CD14-positive monocyte (primary cell): Measurements from ENCODE around the gene RASGRF2. TPM values are rescaled to one million over a fixed set of nuclear protein-coding genes. Genes with fewer than 3 reads are reported as not detected.

ENCODE experiments used
- DNase-seq, 3 donors: peaks; one replicate each; pipeline ENCODE4 v3.0.0-alpha.2; 2011 to 2022
- H2AFZ ChIP-seq: 2 replicates; pipeline ENCODE4 v1.6.0; 2012; ENCODE audit warnings: mild to moderate bottlenecking, low read depth, low read length, inconsistent platforms; ENCODE audit not compliant: insufficient read depth, poor library complexity, severe bottlenecking
- H3K27ac ChIP-seq, 2 donors: 1 replicate in 1 of 2; 2 replicates in 1 of 2; pipeline ENCODE4 v1.5.1; 2012 to 2013; ENCODE audit warnings: low read length in 2 of 2, control low read depth in 1 of 2, inconsistent platforms in 1 of 2, low read depth in 1 of 2, mild to moderate bottlenecking in 1 of 2
- H3K27me3 ChIP-seq, 2 donors: one replicate each; pipeline versions ENCODE4 v1.6.0 to v1.6.1; 2011 to 2013; ENCODE audit warnings: low read length in 2 of 2; ENCODE audit not compliant: control insufficient read depth in 2 of 2, insufficient read depth in 2 of 2
- H3K36me3 ChIP-seq, 2 donors: replicated peaks in 1 of 2; 1 replicate in 1 of 2; 2 replicates in 1 of 2; pipeline versions ENCODE4 v1.5.1 to v1.6.1; 2012 to 2013; ENCODE audit warnings: low read length in 2 of 2, control low read depth in 1 of 2, inconsistent platforms in 1 of 2, mild to moderate bottlenecking in 1 of 2; ENCODE audit not compliant: insufficient read depth in 2 of 2, control insufficient read depth in 1 of 2
- H3K4me1 ChIP-seq, 2 donors: 1 replicate in 1 of 2; 2 replicates in 1 of 2; pipeline versions ENCODE4 v1.5.1 to v1.6.1; 2012 to 2013; ENCODE audit warnings: low read length in 2 of 2, control low read depth in 1 of 2, inconsistent platforms in 1 of 2, mild to moderate bottlenecking in 1 of 2, moderate library complexity in 1 of 2; ENCODE audit not compliant: insufficient read depth in 2 of 2, control insufficient read depth in 1 of 2
- H3K4me2 ChIP-seq: replicated peaks from 2 replicates; pipeline ENCODE3; 2012; ENCODE audit warnings: low read length, moderate library complexity, mild to moderate bottlenecking; ENCODE audit not compliant: poor library complexity, severe bottlenecking; ENCODE audit errors: extremely low read depth
- H3K4me3 ChIP-seq, 3 experiments: fragments of 200-600 bp in 1 of 3; sonication (generic) in 1 of 3; replicated peaks in 1 of 3; 1 replicate in 2 of 3; 2 replicates in 1 of 3; pipeline ENCODE4 v1.5.1; 2011 to 2013; ENCODE audit warnings: low read length in 3 of 3, mild to moderate bottlenecking in 3 of 3, control low read depth in 2 of 3, low read depth in 2 of 3, inconsistent platforms in 1 of 3, moderate library complexity in 1 of 3
- H3K79me2 ChIP-seq: 2 replicates; pipeline ENCODE4 v1.6.0; 2012; ENCODE audit warnings: mild to moderate bottlenecking, control low read depth, inconsistent platforms, low read length, moderate library complexity; ENCODE audit not compliant: insufficient read depth
- H3K9ac ChIP-seq: 2 replicates; pipeline ENCODE4 v1.6.0; 2017; ENCODE audit warnings: low read length, mild to moderate bottlenecking; ENCODE audit not compliant: insufficient read depth, poor library complexity, severe bottlenecking
- H3K9me3 ChIP-seq, 2 donors: replicated peaks in 1 of 2; 1 replicate in 1 of 2; 2 replicates in 1 of 2; pipeline versions ENCODE4 v1.5.1 to v1.6.1; 2012 to 2013; ENCODE audit warnings: low read length in 2 of 2, control low read depth in 1 of 2; ENCODE audit not compliant: control insufficient read depth in 1 of 2, insufficient read depth in 1 of 2
- H4K20me1 ChIP-seq: 2 replicates; pipeline ENCODE4 v1.6.0; 2012; ENCODE audit warnings: mild to moderate bottlenecking, low read length, control low read depth, moderate library complexity; ENCODE audit not compliant: insufficient read depth
- H3K27ac Mint-ChIP-seq, 7 donors: one replicate each; pipeline ENCODE4 v1.8.0; 2020; ENCODE audit warnings: mild to moderate bottlenecking in 7 of 7, mixed read lengths in 7 of 7, moderate library complexity in 6 of 7, inconsistent platforms in 2 of 7
- H3K27me3 Mint-ChIP-seq, 3 donors: one replicate each; pipeline ENCODE4 v1.8.0; 2021 to 2022; ENCODE audit warnings: low read depth in 3 of 3, mild to moderate bottlenecking in 3 of 3, mixed read lengths in 3 of 3, moderate library complexity in 3 of 3, inconsistent platforms in 1 of 3
- H3K36me3 Mint-ChIP-seq, 2 donors: one replicate each; pipeline ENCODE4 v1.8.0; 2020; ENCODE audit warnings: mixed read lengths in 2 of 2, inconsistent platforms in 1 of 2, mild to moderate bottlenecking in 1 of 2
- H3K4me1 Mint-ChIP-seq: one replicate; pipeline ENCODE4 v1.8.0; 2020; ENCODE audit warnings: mild to moderate bottlenecking, mixed read lengths
- H3K4me3 Mint-ChIP-seq, 2 donors: one replicate each; pipeline ENCODE4 v1.8.0; 2020; ENCODE audit warnings: mild to moderate bottlenecking in 2 of 2, mixed read lengths in 2 of 2, moderate library complexity in 1 of 2
- H3K9me3 Mint-ChIP-seq, 7 donors: one replicate each; pipeline ENCODE4 v1.8.0; 2020 to 2022; ENCODE audit warnings: mixed read lengths in 7 of 7, mild to moderate bottlenecking in 6 of 7, moderate library complexity in 6 of 7, inconsistent platforms in 2 of 7
- WGBS: methylation state at CpG from one replicate; pipeline ENCODE4 v1.1.5; 2013; ENCODE audit warnings: missing lambda C conversion rate; ENCODE audit not compliant: insufficient coverage; 5-methylcytosine and 5-hydroxymethylcytosine counted together
- intact Hi-C, 2 donors: fragments of 100-400 bp; cut with micrococcal nuclease; formaldehyde crosslinking; loops; one replicate each; pipeline versions ENCODE4 v1.15.0 to v1.15.1; 2023
- polyA plus RNA-seq, 3 donors: library from polyadenylated mRNA; depleted of rRNA in 1 of 3; unstranded in 2 of 3; stranded (reverse) in 1 of 3; fragments of 300-500 nt in 2 of 3; fragments of >200 nt in 1 of 3; fragmentation: Illumina TruSeq in 2 of 3; gene quantifications; 1 replicate in 2 of 3; 2 replicates in 1 of 3; pipeline ENCODE4 v1.2.3, GENCODE V29; 2012 to 2021
- TF ChIP-seq, protein P1 (sequence below): fragments of 200-600 bp; IDR thresholded peaks from one replicate; pipeline ENCODE4 v1.8.0; 2022; ENCODE audit warnings: antibody characterized with exemption, mild to moderate bottlenecking

Gene RASGRF2
- polyA plus RNA-seq, 3 donors = 0.01 to 0.02 TPM; not detected in 1

DNA sequence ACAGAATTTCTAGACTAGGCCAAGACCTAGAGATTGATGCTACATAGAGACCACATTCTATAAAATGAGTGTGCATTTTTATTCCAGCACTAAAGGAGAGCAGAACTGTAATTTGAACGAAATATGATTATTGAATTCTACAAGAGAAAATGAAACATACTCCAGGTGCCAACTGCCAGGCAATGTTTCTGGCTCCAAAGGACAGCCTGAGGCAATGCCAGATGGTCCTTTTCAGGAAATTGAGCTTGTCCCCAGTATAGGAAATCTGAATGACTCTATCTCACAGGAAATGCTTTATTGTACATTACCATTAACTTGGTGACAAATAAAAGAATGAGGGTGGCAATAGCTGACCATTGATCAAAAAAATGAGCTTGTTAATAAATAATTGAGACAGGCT lies 28.8 kb upstream of the RASGRF2 start:
- H3K79me2 ChIP-seq = no peaks in the 10 kb centered on the region
- H3K9me3 ChIP-seq = no peaks in the 10 kb centered on the region
- Mint-ChIP-seq H3K27me3 (peaks cover 2 to 5% (median 4%) of the 10 kb centered on the region in 3 donors), H3K27ac (no peak overlapping the region), H3K9me3 (no peaks in the 10 kb centered on the region), H3K4me3 (no peak overlapping the region), H3K4me1 (peaks cover 9% of the 10 kb centered on the region), H3K36me3 (no peaks in the 10 kb centered on the region)
- no peak overlapping the region for H2AFZ ChIP-seq
- H3K4me2 ChIP-seq = no peak overlapping the region
- intact Hi-C loops = no loop called here
- H3K36me3 ChIP-seq = no peaks in the 10 kb centered on the region
- peaks cover 0 to 2% of the 10 kb centered on the region in 2 donors for H3K4me1 ChIP-seq
- no peak overlapping the region for H3K9ac ChIP-seq
- no peak for DNase-seq
- no peak overlapping the region for H3K27ac ChIP-seq
- H4K20me1 ChIP-seq = no peaks in the 10 kb centered on the region
- whole genome bisulfite sequencing = no CpG with 5 or more reads among the region's 1 CpG
- H3K27me3 ChIP-seq = no peaks in the 10 kb centered on the region
- H3K4me3 ChIP-seq = no peak overlapping the region
- TF ChIP-seq, protein P1, sequence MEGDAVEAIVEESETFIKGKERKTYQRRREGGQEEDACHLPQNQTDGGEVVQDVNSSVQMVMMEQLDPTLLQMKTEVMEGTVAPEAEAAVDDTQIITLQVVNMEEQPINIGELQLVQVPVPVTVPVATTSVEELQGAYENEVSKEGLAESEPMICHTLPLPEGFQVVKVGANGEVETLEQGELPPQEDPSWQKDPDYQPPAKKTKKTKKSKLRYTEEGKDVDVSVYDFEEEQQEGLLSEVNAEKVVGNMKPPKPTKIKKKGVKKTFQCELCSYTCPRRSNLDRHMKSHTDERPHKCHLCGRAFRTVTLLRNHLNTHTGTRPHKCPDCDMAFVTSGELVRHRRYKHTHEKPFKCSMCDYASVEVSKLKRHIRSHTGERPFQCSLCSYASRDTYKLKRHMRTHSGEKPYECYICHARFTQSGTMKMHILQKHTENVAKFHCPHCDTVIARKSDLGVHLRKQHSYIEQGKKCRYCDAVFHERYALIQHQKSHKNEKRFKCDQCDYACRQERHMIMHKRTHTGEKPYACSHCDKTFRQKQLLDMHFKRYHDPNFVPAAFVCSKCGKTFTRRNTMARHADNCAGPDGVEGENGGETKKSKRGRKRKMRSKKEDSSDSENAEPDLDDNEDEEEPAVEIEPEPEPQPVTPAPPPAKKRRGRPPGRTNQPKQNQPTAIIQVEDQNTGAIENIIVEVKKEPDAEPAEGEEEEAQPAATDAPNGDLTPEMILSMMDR = no peak

DNA sequence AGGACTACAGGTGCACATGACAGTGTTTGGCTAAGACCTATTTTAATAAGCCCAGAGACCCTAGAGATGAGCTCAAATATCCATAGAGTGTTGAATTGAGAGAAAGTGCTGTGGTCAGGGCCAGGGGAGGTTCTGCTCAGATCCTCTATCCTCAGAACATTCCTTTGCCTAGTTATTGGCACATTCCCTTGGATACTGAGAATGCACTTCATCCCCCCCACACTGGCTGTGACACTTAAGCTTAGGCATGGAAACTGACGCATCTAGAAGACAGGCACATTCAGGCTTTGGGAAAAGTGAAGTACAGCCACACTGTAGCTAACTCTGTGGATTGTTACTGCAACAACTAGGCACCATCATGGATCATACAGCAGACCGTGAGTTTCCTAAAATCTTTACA lies 27.1 kb upstream of the RASGRF2 start:
- H3K79me2 ChIP-seq = no peaks in the 10 kb centered on the region
- DNase-seq = no peak
- H3K36me3 Mint-ChIP-seq = no peaks in the 10 kb centered on the region
- H3K27me3 Mint-ChIP-seq = peaks cover 2 to 5% (median 3%) of the 10 kb centered on the region in 3 donors
- H3K36me3 ChIP-seq = no peaks in the 10 kb centered on the region
- no peaks in the 10 kb centered on the region for H3K4me1 ChIP-seq
- no peaks in the 10 kb centered on the region for H4K20me1 ChIP-seq
- H3K4me3 Mint-ChIP-seq = no peak overlapping the region
- H3K4me2 ChIP-seq = no peak overlapping the region
- 100% methylated on average over 1 of the region's 2 CpGs for WGBS
- no peak overlapping the region for H3K27ac ChIP-seq
- H3K9ac ChIP-seq = no peak overlapping the region
- H3K27me3 ChIP-seq = no peaks in the 10 kb centered on the region
- H3K9me3 ChIP-seq = no peaks in the 10 kb centered on the region
- no peaks in the 10 kb centered on the region for H3K4me1 Mint-ChIP-seq
- peaks cover 0 to 3% (median 0%) of the 10 kb centered on the region in 7 donors for H3K9me3 Mint-ChIP-seq
- TF ChIP-seq, protein P1 = no peak
- no peak overlapping the region for H3K4me3 ChIP-seq
- no peak overlapping the region for H3K27ac Mint-ChIP-seq
- H2AFZ ChIP-seq = no peak overlapping the region
- intact Hi-C loops = no loop called here
